ENCODE results near the gene ZNF362. TPM values are rescaled to one million over a fixed set of nuclear protein-coding genes. Genes with fewer than 3 reads are reported as not detected.

Gene ZNF362
- total and polyA plus RNA-seq, 2 of the 13 experiments (the other 11 are each of a cell fraction or from before 2014, with no cell fraction given) = 8.3 to 14.2 TPM

DNA sequence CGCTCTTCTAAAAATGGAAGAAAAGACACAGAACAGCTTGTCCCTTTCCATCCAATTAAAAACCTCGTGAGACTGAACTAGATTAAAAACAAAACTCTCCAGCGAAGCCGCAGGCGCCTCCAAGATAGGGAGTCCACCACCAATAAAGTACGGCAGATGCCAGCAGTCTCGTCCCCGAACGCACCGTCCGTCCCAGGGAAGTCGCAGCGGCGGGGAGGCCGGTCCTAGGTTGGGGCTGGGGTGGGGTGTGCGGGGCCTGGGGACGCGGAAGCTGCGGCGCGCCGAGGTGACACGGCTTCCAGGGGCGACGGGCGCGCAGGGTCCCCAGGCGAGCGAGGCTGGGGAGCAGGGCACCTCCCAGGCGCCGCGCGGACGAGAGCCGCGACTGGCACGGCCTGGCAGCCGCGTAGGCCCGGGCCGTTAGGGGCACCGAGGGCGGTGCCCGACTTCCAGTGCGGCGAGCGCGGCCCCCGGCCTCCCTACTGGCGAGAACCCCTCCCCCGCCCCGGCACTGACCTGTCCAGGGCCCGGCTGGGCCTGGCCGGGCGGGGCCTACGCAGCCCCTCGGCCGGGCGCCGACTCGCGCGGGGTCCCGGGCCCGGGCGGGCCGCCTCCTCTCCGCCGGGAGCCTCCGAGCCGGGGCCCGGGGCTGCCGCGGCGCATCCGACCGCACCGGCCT, 92.9 kb downstream of the ZNF362 start (continued):
- TF ChIP-seq, protein P1, sequence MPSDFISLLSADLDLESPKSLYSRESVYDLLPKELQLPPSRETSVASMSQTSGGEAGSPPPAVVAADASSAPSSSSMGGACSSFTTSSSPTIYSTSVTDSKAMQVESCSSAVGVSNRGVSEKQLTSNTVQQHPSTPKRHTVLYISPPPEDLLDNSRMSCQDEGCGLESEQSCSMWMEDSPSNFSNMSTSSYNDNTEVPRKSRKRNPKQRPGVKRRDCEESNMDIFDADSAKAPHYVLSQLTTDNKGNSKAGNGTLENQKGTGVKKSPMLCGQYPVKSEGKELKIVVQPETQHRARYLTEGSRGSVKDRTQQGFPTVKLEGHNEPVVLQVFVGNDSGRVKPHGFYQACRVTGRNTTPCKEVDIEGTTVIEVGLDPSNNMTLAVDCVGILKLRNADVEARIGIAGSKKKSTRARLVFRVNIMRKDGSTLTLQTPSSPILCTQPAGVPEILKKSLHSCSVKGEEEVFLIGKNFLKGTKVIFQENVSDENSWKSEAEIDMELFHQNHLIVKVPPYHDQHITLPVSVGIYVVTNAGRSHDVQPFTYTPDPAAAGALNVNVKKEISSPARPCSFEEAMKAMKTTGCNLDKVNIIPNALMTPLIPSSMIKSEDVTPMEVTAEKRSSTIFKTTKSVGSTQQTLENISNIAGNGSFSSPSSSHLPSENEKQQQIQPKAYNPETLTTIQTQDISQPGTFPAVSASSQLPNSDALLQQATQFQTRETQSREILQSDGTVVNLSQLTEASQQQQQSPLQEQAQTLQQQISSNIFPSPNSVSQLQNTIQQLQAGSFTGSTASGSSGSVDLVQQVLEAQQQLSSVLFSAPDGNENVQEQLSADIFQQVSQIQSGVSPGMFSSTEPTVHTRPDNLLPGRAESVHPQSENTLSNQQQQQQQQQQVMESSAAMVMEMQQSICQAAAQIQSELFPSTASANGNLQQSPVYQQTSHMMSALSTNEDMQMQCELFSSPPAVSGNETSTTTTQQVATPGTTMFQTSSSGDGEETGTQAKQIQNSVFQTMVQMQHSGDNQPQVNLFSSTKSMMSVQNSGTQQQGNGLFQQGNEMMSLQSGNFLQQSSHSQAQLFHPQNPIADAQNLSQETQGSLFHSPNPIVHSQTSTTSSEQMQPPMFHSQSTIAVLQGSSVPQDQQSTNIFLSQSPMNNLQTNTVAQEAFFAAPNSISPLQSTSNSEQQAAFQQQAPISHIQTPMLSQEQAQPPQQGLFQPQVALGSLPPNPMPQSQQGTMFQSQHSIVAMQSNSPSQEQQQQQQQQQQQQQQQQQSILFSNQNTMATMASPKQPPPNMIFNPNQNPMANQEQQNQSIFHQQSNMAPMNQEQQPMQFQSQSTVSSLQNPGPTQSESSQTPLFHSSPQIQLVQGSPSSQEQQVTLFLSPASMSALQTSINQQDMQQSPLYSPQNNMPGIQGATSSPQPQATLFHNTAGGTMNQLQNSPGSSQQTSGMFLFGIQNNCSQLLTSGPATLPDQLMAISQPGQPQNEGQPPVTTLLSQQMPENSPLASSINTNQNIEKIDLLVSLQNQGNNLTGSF (CRISPR knock-in tag; IDR thresholded peaks at IDR 0.05) = peak; percentile 43; the same call in 1 of the 2 replicates
- TF ChIP-seq, protein P2, sequence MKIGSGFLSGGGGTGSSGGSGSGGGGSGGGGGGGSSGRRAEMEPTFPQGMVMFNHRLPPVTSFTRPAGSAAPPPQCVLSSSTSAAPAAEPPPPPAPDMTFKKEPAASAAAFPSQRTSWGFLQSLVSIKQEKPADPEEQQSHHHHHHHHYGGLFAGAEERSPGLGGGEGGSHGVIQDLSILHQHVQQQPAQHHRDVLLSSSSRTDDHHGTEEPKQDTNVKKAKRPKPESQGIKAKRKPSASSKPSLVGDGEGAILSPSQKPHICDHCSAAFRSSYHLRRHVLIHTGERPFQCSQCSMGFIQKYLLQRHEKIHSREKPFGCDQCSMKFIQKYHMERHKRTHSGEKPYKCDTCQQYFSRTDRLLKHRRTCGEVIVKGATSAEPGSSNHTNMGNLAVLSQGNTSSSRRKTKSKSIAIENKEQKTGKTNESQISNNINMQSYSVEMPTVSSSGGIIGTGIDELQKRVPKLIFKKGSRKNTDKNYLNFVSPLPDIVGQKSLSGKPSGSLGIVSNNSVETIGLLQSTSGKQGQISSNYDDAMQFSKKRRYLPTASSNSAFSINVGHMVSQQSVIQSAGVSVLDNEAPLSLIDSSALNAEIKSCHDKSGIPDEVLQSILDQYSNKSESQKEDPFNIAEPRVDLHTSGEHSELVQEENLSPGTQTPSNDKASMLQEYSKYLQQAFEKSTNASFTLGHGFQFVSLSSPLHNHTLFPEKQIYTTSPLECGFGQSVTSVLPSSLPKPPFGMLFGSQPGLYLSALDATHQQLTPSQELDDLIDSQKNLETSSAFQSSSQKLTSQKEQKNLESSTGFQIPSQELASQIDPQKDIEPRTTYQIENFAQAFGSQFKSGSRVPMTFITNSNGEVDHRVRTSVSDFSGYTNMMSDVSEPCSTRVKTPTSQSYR (CRISPR knock-in tag; IDR thresholded peaks at IDR 0.05; ENCODE audit: borderline replicate concordance) = peak; percentile 28; the same call in 1 of the 2 replicates
- TF ChIP-seq, protein P3, sequence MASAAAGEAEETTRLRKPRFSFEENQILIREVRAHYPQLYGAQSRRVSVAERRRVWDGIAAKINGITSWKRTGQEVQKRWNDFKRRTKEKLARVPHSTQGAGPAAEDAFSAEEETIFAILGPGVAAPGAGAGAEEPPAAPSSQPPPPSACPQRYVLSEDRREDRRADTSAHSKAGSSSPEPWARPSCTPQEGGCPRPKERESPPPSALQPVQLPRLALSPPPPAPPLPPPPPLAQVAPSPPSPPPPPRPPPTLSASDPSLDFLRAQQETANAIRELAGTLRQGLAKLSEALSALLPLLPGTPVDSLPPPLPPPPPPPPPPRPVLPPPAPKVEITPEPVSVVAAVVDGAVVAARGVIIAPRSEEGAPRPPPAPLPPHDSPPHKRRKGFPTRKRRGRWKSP (CRISPR knock-in tag; IDR thresholded peaks at IDR 0.05) = no peak
- TF ChIP-seq, protein P4, sequence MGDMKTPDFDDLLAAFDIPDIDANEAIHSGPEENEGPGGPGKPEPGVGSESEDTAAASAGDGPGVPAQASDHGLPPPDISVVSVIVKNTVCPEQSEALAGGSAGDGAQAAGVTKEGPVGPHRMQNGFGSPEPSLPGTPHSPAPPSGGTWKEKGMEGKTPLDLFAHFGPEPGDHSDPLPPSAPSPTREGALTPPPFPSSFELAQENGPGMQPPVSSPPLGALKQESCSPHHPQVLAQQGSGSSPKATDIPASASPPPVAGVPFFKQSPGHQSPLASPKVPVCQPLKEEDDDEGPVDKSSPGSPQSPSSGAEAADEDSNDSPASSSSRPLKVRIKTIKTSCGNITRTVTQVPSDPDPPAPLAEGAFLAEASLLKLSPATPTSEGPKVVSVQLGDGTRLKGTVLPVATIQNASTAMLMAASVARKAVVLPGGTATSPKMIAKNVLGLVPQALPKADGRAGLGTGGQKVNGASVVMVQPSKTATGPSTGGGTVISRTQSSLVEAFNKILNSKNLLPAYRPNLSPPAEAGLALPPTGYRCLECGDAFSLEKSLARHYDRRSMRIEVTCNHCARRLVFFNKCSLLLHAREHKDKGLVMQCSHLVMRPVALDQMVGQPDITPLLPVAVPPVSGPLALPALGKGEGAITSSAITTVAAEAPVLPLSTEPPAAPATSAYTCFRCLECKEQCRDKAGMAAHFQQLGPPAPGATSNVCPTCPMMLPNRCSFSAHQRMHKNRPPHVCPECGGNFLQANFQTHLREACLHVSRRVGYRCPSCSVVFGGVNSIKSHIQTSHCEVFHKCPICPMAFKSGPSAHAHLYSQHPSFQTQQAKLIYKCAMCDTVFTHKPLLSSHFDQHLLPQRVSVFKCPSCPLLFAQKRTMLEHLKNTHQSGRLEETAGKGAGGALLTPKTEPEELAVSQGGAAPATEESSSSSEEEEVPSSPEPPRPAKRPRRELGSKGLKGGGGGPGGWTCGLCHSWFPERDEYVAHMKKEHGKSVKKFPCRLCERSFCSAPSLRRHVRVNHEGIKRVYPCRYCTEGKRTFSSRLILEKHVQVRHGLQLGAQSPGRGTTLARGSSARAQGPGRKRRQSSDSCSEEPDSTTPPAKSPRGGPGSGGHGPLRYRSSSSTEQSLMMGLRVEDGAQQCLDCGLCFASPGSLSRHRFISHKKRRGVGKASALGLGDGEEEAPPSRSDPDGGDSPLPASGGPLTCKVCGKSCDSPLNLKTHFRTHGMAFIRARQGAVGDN (CRISPR knock-in tag; IDR thresholded peaks at IDR 0.05) = no peak
- TF ChIP-seq BRCA1 (CRISPR knock-in tag; IDR thresholded peaks at IDR 0.05) (no peak), RBFOX2 (IDR thresholded peaks at IDR 0.05; ENCODE audit: low read depth, low read length) (peak; percentile 87), ZNF773 (CRISPR knock-in tag; IDR thresholded peaks at IDR 0.05; ENCODE audit: borderline replicate concordance) (no peak), ZNF674 (CRISPR knock-in tag; IDR thresholded peaks at IDR 0.05; ENCODE audit: low read depth) (no peak), ZNF709 (CRISPR knock-in tag; IDR thresholded peaks at IDR 0.05) (0 out of 2 replicates have a peak, but pooled peaks have one; percentile 31), PTBP1 (IDR thresholded peaks at IDR 0.05; ENCODE audit: low read depth, low read length, poor library complexity, severe bottlenecking) (no peak), FOSL1 (CRISPR knock-in tag; IDR thresholded peaks at IDR 0.05; ENCODE audit: borderline replicate concordance) (no peak), ZNF768 (CRISPR knock-in tag; IDR thresholded peaks at IDR 0.05) (peak; percentile 45; the same call in 1 of the 2 replicates)
- TF ChIP-seq, protein P5, sequence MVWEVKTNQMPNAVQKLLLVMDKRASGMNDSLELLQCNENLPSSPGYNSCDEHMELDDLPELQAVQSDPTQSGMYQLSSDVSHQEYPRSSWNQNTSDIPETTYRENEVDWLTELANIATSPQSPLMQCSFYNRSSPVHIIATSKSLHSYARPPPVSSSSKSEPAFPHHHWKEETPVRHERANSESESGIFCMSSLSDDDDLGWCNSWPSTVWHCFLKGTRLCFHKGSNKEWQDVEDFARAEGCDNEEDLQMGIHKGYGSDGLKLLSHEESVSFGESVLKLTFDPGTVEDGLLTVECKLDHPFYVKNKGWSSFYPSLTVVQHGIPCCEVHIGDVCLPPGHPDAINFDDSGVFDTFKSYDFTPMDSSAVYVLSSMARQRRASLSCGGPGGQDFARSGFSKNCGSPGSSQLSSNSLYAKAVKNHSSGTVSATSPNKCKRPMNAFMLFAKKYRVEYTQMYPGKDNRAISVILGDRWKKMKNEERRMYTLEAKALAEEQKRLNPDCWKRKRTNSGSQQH (CRISPR knock-in tag; IDR thresholded peaks at IDR 0.05; ENCODE audit: low read depth) = no peak

Data from HepG2 (cell line).